HG02642 (cell line): ENCODE results near the gene ZNF608.
A peak's percentile ranks its signal among the peaks of the same experiment; 100 is the strongest.

Source experiments
- ATAC-seq: cut with Tn5 transposase; IDR thresholded peaks from one replicate; pipeline ENCODE4 v1.9.1; 2021; ENCODE audit warnings: mild to moderate bottlenecking; ENCODE audit not compliant: unreplicated experiment, poor library complexity

ZNF608 gene

DNA sequence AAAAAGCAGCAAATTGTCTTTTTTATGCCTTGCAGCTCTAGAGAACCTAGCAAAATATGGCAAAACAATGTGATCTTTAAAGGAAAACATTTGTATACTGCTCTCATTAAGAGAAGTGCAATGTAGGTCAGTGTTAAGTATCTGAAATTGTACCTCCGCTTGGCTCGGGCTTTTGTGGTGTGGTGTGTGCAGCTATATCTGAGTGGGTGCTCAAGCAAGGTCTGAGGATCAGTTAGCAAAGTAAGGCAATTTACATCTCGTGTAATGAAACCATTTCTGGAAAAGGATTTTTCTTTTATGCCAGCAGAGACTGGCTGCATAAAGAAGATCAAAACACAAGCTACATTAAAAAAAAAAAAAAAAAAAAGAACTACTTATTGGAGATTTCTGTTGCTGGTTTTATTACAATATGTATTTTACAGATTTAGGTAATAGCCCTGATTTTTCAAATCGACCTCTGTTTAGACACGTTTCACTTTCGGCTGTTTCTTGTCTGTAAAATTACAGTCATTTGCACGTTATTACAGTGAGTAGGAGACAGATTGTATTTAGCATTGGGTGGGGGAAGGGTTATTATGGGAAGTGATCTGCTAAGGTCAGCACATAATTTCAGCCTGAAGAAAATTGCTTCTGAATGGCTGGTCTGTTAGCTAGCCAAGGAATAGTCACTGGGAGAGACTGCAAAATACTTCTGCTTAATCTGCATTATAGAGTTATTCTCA lies 7.9 kb upstream of the ZNF608 start:
- no peak for ATAC-seq

DNA sequence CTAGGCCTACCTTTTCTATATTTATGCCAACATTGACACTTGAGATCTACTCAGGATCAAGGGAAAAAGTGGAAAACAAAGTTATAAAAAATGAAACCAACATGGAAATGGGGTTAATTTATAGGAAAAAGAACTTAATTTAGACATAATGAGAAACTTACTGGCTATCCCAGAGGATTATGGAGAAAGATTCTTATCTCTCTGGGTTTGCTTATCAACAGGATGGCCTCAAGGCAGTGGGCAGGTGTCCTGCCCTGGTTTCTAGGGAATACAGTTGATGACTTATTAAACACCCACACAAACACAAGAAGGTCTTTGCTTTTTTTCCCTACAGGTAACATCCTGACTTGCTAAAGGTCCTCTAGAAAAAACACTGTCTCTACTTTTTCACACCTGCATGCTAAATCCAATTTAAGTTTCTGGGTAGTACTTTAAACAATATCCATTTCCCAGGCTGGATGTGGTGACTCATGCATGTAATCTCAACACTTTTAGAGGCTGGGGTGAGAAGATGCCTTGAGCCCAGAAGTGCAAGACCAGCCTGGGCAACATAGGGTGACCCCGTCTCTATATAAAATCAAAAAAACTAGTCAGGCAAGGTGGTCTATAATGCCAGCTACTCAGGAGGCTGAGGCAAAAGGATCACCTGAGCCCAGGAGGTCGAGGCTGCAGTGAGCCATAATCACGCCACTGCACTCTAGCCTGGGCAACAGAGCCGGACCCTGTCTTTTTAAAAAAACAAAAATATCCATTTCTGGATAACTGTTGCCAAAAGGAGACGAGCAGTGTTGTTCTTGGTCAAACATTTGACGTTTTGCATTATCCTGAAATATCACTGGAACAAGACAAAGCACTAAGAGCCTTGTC lies 6.6 kb upstream of the ZNF608 start:
- ATAC-seq: no peak

DNA sequence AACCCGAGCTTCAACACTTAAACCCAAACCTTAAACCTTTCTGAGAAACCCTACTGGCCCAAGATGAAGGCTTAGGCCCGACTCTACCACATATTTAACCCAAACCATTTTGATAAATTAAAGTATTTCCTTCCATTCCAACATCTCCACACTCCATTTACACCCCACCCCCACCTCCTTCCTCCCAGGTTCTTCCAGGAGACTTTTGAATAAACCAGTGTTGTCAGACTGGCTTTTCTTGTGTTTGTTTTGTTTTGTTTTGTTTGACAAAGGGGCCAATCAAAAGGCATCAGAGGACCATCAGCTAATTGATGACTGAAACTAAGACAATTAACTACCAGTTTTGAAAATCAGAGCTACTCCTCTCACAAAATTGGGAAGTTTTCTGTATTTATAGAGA lies 4.6 kb upstream of the ZNF608 start:
- no peak for ATAC-seq

DNA sequence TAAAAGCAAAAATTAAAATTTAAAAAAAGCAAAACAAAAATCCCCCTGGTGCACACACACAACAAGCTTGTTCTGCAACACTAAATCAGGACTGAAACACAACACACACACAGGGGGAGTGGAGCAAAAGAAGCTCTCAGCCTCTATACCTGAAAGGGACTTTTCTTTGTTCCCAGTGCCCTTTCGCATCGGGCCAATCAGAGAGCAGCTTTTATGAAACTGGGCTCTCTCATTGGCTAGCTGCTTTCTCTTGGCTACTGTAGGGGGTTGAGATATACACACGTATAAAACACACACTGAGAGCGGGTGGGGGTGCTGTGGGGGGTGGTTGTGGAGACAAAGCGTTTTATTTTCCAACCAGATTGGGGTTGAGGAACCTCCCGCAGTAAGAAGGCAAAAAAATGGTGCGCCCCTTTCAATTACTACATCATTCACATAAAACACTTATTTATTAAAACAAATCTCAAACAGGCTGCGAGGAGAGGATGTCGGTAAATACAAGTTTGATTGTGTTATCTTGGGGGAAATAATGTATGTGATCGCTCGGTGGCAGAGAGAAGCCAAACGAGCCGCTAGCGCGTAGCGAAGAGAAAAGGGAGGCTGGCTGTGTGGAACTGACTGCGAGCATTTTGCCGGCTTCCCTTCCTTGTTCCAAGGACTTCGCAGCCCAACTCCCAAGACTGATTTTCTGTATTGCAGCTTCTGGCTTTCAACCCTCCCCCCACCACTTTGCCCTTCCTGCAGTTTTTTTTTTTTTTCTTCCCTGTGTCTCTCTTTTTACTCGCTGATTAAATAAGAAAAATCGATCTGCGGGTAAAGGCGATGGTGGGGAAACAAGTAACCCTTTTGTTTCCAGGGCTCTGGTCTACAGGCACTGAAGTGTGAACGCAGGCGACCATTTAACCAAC lies 2.5 kb upstream of the ZNF608 start:
- ATAC-seq: peak; percentile 86

DNA sequence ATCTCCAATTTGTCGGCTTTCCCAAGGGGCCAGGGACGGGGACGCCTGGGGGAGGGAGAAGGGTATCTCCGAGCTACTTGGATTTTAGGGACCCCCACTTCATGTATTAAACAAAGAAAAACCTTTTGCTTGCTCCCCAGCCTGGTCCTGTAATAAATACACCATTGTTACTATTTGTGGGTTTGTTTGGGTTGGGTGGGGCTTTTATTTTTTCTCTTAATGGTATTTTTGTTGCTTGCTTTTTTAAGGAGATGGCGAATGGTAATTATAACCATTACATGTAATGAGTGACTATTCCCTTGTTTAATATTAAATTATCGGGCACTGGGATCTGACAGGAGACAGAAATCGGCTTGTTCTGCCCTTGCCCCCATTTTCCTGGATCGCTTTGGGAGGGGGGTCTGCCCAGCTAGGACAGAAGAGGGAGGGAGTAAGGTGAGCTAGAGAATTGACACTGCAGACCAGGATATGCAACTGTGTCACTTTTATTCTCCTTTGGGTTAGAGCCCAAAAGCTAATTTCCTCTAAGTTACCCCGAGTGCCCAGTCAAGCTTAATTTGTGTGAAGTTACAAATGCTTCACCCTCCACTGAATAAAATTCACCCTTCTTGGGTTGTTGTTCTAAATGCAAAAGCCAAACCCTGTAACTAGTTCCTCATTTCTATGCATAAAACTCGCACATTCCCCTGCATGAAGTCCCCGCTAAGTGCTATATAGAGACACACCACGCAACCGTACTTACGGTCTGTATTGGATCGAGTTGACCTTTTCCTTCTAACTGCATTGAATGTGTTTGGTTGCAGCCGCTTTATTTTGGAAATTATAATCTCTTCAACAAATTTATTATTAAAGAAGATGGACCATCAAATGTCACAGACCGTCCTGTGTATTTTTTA lies 1.6 kb upstream of the ZNF608 start:
- ATAC-seq: peak; percentile 46

DNA sequence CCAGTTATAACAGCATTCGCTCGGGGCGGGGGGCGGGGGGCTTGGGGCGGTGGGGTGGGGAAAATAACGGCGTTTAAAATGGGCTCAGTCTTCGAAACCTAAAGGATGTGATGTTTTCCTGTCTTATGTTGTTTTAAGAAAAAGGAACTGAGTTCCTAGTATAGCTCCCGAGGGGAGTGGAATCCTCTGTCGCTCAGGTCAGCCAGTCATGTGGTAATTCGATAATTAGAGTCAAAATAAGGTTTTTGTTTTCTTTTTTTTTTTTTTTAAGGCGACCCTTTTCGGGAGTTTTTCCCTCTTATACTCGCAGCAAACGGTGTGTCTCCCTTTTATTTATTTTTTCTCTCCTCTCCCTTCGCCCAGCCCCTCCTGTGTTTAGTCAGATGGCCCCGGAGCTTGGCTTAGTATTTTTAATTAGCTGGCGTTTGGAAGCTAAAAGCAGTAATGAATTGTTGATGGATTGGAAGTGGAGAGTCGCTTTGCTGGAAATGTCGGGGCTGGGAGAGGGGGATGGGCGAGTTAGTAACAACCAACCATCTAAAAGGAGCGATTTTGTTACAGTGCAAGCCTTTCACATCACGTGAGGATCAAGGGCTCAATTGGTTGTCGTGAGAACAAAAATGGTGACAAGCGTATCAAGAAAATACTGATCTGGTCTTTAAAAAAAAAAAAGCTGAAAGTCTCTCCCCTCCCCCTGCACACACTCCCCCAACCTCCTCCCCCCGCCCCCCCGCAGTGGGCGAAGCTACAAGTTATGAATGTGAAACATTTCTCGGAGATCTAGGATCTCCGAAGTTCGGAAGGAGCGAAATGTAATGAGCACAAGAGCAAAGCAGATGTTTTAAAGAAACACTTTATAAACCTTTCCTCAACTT lies 714 bp upstream of the ZNF608 start:
- ATAC-seq: peak; percentile 25

DNA sequence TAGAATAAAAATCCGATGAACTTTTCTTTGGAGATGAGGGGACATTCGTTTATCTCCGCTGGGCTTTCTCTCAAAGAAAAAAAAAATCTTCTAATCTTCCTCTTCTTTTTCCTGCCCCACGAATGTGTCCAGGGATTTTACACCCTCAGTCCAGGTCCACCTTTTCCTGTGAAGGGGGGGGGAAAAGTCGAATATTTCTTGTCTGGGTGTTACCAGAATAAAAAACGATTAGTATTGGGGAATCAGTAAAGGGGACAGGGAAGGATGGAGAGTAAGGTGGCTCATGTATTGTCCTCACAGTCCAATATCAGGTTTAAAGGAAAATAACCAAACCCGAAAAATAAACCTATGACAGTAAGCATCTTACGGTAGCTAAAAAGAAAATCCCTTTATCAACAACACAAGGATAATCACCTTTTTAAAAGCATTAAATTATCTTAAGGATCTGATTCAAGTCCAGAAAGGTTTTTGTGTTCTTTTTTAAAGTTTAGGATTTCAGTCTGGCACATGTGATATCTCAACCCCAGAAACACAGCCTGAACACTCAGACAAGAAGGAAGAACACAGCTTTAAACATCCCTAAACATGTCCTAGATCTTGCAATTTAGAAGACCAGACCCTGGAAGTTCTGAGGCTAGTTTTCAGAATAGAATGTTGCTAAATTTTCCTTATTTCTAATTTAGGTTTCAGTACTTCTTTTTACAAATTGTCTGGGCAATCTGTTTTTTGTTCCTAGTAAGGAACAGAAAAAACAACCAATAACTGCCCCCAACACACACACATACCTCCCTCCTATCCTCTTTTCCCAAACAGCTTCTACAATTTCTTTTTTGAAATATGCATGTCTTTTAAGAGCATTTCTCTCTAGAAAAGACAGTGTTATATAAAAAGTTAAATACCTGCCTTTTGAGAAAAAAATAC lies 1.2 kb downstream of the ZNF608 start:
- ATAC-seq: no peak

DNA sequence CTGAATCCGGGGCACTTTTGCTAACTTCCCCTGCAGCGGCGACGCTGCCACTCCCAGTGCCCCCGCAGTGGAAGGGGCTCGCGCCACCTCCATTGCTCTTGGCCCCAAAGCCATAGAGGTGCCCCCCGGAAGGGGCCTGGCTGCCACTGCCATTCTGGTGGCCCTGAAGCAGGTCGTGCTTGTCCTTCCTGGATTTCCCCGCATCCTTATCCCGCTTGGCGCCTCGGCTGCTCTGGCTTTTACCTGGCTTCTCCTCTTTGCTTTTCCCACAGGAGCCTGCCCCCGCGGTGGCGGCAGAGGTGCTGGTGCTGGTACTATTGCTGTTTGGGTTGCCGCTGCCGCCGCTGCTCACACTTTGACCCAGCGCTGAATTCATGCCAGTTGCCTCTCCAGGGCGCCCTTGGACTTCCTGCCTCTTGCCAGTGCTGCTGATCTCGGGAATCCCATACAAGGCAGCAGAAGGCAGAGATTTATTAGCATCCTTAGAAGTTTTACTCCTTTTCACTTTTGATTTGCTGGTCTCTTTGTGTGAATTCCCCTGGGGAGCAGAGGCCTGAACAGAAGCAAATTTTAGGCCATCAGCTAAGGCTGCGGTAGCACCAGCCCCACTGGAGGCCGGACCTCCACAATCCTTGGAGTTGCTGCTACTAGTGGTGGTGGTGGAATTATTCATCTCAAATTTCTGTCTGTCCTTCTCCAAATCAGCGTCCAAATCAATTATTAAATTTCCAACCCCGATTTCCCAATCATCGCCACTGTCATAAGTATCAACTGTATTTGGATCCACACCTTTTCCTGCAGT lies 2.1 kb downstream of the ZNF608 start:
- no peak for ATAC-seq

DNA sequence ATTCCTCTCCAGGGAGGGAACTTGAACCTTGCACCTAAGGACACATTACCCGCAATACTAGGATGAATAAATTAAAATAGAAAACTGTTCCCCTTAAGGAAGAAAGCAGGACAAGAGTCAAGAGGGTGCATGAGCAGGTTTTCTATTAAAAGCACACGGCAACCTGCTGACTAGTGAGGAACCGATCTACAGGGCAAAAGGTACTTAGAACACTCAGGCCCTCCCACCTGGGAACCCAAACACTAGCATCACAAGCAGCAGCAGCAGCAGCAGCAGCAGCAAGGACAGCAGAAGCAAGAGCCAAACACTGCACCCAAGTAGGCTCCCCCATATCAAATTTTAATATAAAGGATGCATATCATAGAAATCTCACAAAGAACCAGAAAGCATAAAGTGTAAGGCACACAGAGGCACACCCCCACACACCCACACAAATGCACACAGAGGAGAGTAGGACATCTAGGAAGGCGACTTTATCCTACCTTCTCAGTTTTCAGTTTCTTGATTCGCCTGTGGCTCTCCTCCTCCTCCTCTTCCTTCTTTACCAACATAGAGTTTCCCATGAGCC lies 2.8 kb downstream of the ZNF608 start:
- ATAC-seq: peak; percentile 24

DNA sequence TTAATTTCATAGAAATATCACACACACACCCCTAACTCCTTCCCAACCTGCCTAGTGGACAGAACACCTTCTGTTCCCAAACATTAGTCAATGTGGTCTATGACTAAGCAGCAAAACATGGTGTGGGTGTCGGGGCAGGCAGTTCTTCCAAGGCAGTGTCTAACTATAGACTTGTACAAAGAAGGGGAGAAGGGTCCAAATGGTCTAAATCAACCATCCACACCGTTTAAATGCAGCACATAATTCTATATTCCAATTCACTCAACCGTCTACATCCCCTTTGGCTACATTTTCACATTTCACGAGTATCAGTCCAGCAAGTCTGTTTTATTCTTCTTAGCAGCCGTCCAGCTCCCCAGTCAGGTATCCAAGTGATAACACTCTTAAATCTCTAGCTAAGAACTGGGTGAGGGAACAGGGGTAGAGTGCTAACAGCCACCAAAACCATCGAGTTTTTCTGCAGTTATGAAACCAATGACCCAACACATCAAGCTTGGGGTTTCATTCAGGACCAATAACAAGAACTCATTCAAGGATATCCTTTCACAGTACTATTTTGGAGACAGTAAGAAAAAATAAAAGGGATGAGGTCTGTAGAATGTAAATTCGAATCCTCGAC lies 3.3 kb downstream of the ZNF608 start:
- peak; percentile 22 for ATAC-seq

DNA sequence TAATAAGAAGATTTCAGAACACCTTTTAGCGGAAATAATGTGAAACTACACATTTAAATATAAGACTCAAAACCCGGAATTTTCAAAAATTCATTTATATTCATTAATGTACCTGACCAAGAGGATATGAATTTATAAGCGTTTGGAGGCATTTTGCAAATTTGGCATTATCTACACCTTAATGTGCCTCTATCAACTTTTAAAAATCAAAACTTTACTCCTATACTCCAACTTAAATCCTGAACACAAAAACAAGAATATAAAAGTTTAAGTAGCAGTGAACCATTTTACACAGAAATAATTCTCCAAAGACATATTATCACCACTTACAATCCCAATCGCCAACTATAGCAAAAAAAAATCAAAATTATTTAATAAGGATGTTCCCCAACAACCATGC lies 3.9 kb downstream of the ZNF608 start:
- ATAC-seq: no peak

DNA sequence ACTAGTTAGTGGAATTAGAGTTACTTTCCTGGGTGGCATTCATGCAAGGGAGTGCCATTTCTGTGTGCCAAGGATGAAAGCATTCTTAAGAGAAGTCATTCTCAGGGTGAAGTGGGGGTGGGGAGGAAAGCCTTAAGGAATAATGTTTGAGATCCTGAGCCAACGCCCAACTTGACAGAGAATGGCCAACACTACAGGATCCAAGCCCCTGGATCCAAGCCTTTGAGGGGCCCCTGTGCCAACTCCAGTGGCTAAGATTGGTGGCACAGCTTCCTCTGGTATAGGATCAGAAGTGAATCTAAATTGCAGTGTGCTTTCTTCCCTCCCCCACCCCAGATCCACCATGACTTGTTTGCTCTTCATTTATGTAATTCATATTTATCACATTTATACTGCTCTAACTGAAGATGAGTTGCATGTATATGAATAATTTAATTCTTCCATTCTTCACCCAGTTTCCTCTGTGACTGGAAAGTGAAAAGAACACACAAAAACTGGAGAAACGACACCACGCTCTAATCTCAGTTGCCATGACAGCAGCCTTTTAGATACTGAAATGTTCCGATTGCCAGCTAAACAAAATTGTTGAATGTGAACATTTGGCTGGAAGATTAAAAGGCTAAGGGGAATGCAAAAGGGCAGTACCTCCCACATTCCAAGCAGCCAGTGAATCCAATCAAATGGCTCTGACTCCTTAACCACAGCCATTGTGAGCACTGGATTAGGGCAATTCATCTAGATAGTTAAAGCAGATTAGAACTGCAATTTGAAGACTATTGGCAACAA lies 4.5 kb downstream of the ZNF608 start:
- ATAC-seq: no peak

DNA sequence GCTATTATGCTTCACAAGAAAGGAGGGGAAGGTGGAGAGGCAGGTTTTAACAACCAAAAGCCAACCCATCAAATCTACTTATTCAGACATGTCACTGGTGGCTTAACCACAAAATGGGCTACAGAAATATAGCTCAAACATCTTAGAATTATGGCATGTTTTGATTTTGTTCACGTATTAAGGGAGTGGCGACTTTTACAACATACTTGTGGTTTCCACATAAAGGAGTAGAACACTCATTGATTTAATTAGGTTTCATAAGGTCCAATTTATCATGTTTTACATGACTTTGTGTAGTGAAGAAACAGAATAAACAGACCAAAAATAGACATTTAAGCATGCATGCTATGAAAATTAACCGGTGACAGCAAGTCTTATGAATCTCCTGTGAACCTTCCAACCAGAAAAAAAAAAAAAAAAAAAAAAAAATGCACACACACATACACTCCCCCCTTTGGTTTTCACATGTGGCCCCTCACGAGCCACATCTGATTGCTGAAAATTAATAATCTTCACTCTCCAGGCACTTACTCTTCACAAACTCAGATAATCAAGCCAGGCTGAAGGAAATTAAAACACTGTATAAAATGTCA lies 5.4 kb downstream of the ZNF608 start:
- no peak for ATAC-seq

DNA sequence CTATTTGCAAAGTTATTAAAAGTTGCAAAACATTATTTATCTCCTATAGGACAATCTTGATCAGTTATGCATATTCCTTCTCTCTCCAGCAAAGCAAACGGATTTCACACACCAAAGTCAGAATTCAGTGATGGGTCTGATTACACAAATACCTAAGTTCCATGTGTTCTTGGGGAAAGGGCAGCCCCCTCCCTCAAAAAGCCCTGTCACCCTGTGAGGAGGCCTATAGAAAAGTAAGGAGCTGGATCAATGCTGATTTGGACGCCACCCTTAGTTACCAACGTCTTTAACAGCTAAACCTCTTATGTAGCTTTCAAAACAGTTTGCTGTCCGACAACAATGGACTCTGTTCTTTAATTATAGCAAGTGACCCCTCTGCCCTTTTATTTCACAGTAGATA lies 6.4 kb downstream of the ZNF608 start:
- no peak for ATAC-seq

DNA sequence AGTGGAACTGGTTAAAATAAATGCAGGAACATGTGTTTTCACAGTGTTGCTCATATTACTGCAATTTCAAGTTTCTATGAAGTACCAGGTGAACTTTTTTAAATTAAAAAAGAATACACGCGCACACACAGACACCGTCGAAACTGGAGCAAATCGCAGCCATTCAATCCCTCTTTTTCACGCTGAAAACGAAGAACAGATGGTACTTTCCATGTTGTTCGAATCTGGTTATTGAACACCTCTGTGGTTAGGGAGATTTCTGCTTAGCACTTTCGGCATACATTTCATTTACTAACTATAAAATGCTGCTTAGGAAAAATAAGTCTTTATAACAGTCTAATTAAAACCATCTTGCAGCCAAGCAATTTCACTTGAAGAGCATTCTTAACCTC lies 6.8 kb downstream of the ZNF608 start:
- ATAC-seq: no peak
